NCI-H446 treated with DMSO at 0.1 percent for 48 hours (cell line): ENCODE results near the gene RAC2.

Source experiments
- DNase-seq: peaks from one replicate; lab custom pipeline; 2025; lab: John Stamatoyannopoulos, UW

The RAC2 gene

GRCh38 chr22:37244114-37244921 is at the start of gene RAC2:
TSS of gene RAC2 (minus strand) at chr22:37244269. CDS start at chr22:37244148, 121 bp downstream.
- no peak for DNase-seq

GRCh38 chr22:37293172-37293571 is 49.1 kb upstream of the RAC2 start:
- DNase-seq: no peak

- no peak for DNase-seq
These were observed 48.6 kb upstream of the RAC2 start for GRCh38 chr22:37292641-37293040.

- DNase-seq: no peak
These were observed 47.7 kb upstream of the RAC2 start for GRCh38 chr22:37291559-37292298.

- DNase-seq: no peak
These were observed 46.7 kb upstream of the RAC2 start for GRCh38 chr22:37290737-37291136.

GRCh38 chr22:37289156-37289735 is 45.2 kb upstream of the RAC2 start:
- no peak for DNase-seq

- no peak for DNase-seq
These were observed 44.5 kb upstream of the RAC2 start for GRCh38 chr22:37288521-37288920.

- DNase-seq: no peak
These were observed 43.5 kb upstream of the RAC2 start for GRCh38 chr22:37287550-37287951.

- no peak for DNase-seq
These were observed 41.9 kb upstream of the RAC2 start for GRCh38 chr22:37285937-37286336.

- no peak for DNase-seq
These were observed 40.8 kb upstream of the RAC2 start for GRCh38 chr22:37284805-37285355.

- no peak for DNase-seq
These were observed 40.2 kb upstream of the RAC2 start for GRCh38 chr22:37284126-37284804.

GRCh38 chr22:37283393-37283937 is 39.4 kb upstream of the RAC2 start:
- DNase-seq: no peak

GRCh38 chr22:37282385-37282677 is 38.3 kb upstream of the RAC2 start, which contains the start of gene CYTH4:
TSS of gene CYTH4 (plus strand) at chr22:37282508. CDS start at chr22:37282570, 62 bp downstream.
- no peak for DNase-seq

GRCh38 chr22:37281646-37282384 is 37.7 kb upstream of the RAC2 start:
- no peak for DNase-seq

- no peak for DNase-seq
These were observed 37.1 kb upstream of the RAC2 start for GRCh38 chr22:37281195-37281594.

GRCh38 chr22:37280718-37281117 is 36.6 kb upstream of the RAC2 start:
- no peak for DNase-seq

GRCh38 chr22:37279331-37280181 is 35.5 kb upstream of the RAC2 start:
- no peak for DNase-seq

- no peak for DNase-seq
These were observed 34.2 kb upstream of the RAC2 start for GRCh38 chr22:37278261-37278660.

- DNase-seq: no peak
These were observed 33.3 kb upstream of the RAC2 start for GRCh38 chr22:37277384-37277783.

GRCh38 chr22:37276776-37277175 is 32.7 kb upstream of the RAC2 start:
- no peak for DNase-seq
